Measurements from ENCODE around the gene SUGCT. TPM values are rescaled to one million over a fixed set of nuclear protein-coding genes. Genes with fewer than 3 reads are reported as not detected.

SUGCT gene
- total and polyA plus RNA-seq, 9 of the 15 experiments (the other 6 are each of a cell fraction or from before 2014, with no cell fraction given) = 0.58 to 2.5 (median 1.4) TPM

- Histone ChIP-seq H3K36me3 (ENCODE audit: control insufficient read depth, insufficient read depth, low read length) (no peaks in the 10 kb centered on the region), H3K27ac (ENCODE audit: extremely low read depth, low read depth, low read length) (no peak overlapping the region), H2AFZ (ENCODE audit: low read depth, low read length) (no peak overlapping the region), H3K4me3 (no peak overlapping the region), H3K27me3 (ENCODE audit: control insufficient read depth in 2 of 2, insufficient read depth in 2 of 2, low read length in 2 of 2) (no peaks in the 10 kb centered on the region), H3K79me2 (ENCODE audit: control insufficient read depth, insufficient read depth, low read length) (no peaks in the 10 kb centered on the region), H3K9me1 (ENCODE audit: control insufficient read depth, insufficient read depth, low read length) (no peaks in the 10 kb centered on the region), H3K4me2 (ENCODE audit: insufficient read depth, low read length) (no peak overlapping the region), H3K9ac (ENCODE audit: insufficient read depth in 1 of 2, low read depth in 2 of 2, low read length in 2 of 2) (no peak overlapping the region), H4K20me1 (replicated peaks; ENCODE audit: control insufficient read depth, insufficient read depth, low read length) (no peaks in the 10 kb centered on the region), H3K4me1 (replicated peaks in 1 of 2; ENCODE audit: control insufficient read depth in 2 of 2, insufficient read depth in 2 of 2, low read length in 2 of 2) (no peaks in the 10 kb centered on the region), H3K9me3 (replicated peaks; ENCODE audit: control insufficient read depth, insufficient read depth, low read depth, low read length) (no peaks in the 10 kb centered on the region; the same call in 1 of the 2 replicates)
- DNase-seq (ENCODE audit: extremely low read depth in 1 of 4, low spot score in 3 of 4) (no peak), ATAC-seq (no peak), FAIRE-seq (no peak)
- intact Hi-C loops (cut with micrococcal nuclease) = no loop called here
- WGBS (ENCODE audit: insufficient coverage, low coverage, missing lambda C conversion rate) = 9% methylated on average over 5 of the region's 5 CpGs
- in situ Hi-C loops (cut with MboI) = no loop called here
- BruUV-seq (replicated peaks) = no TSS peak
- POLR2A ChIA-PET = no interaction called here
- no peak for TF ChIP-seq REST (IDR thresholded peaks at IDR 0.05; ENCODE audit: borderline replicate concordance)
- no peak for TF ChIP-seq REST (CRISPR knock-in tag; IDR thresholded peaks at IDR 0.05; ENCODE audit: low read depth)
- TF ChIP-seq ATF6 (CRISPR knock-in tag; IDR thresholded peaks at IDR 0.05) = no peak
- TF ChIP-seq CHD4 (IDR thresholded peaks at IDR 0.05; ENCODE audit: insufficient read depth, insufficient replicate concordance, low read depth, low read length, poor library complexity, severe bottlenecking) = no peak
- no peak for TF ChIP-seq CBFA2T3 (IDR thresholded peaks at IDR 0.05)
- no peak for TF ChIP-seq POLR3A (IDR thresholded peaks at IDR 0.05; ENCODE audit: borderline replicate concordance, extremely low read depth, insufficient read depth, insufficient read length)
- no peak for TF ChIP-seq ZNF644 (tag; IDR thresholded peaks at IDR 0.05; ENCODE audit: low read depth)
- no peak for TF ChIP-seq NFATC3 (IDR thresholded peaks at IDR 0.05)
- no peak for TF ChIP-seq MXD1 (CRISPR knock-in tag; IDR thresholded peaks at IDR 0.05; ENCODE audit: borderline replicate concordance, poor library complexity, severe bottlenecking)
- TF ChIP-seq NFYB (IDR thresholded peaks at IDR 0.05; ENCODE audit: extremely low read depth, insufficient read length) = no peak
- TF ChIP-seq RB1 (IDR thresholded peaks at IDR 0.05; ENCODE audit: low read depth) = no peak
- CTCF ChIA-PET (ENCODE audit: low intra/inter-chr PET ratio) = no interaction called here
Measured at GRCh38 chr7:40566879-40567278, 432.1 kb downstream of the SUGCT start.

Data from K562 (cell line).